Progenitor cell of endocrine pancreas (in vitro differentiated cells): ENCODE measurements around the gene GTF2IRD1. TPM values are rescaled to one million over a fixed set of nuclear protein-coding genes. Genes with fewer than 3 reads are reported as not detected.

ENCODE experiments used
- DNase-seq: peaks from one replicate; pipeline ENCODE4 v3.0.0; 2021; ENCODE audit warnings: low spot score; ENCODE audit not compliant: unreplicated experiment
- H3K27ac Mint-ChIP-seq: 2 replicates; pipeline ENCODE4 v1.8.0; 2021; ENCODE audit warnings: mild to moderate bottlenecking, moderate library complexity, mixed read lengths
- H3K27me3 Mint-ChIP-seq: 2 replicates; pipeline ENCODE4 v1.8.0; 2021; ENCODE audit warnings: mixed read lengths
- H3K36me3 Mint-ChIP-seq: 2 replicates; pipeline ENCODE4 v1.8.0; 2022; ENCODE audit warnings: mixed read lengths; ENCODE audit not compliant: insufficient read depth
- H3K4me1 Mint-ChIP-seq: 2 replicates; pipeline ENCODE4 v1.8.0; 2021; ENCODE audit warnings: low read depth, mixed read lengths
- H3K4me3 Mint-ChIP-seq: 2 replicates; pipeline ENCODE4 v1.8.0; 2021; ENCODE audit warnings: low read depth, mild to moderate bottlenecking, moderate library complexity, mixed read lengths
- H3K9me3 Mint-ChIP-seq: 2 replicates; pipeline ENCODE4 v1.8.0; 2021; ENCODE audit warnings: low read depth, mixed read lengths
- CTCF ChIP-seq: fragments of 200-600 bp; sonication (generic); IDR thresholded peaks from one replicate; pipeline ENCODE4 v1.5.0; 2021; ENCODE audit warnings: antibody characterized with exemption, mild to moderate bottlenecking; ENCODE audit not compliant: unreplicated experiment
- total RNA-seq: library from RNA; stranded (reverse); gene quantifications from 2 replicates; pipeline ENCODE4 v1.2.1, GENCODE V29; 2021

GTF2IRD1 gene
- total RNA-seq, 1 donor from 2014 or later: 60.7 TPM

- Mint-ChIP-seq H3K4me1 (no peaks in the 10 kb centered on the region), H3K36me3 (peaks cover 38% of the 10 kb centered on the region), H3K27me3 (no peaks in the 10 kb centered on the region), H3K4me3 (no peak overlapping the region), H3K9me3 (no peaks in the 10 kb centered on the region), H3K27ac (no peak overlapping the region)
- no peak for TF ChIP-seq CTCF
- no peak for DNase-seq
These were observed 64.3 kb downstream of the GTF2IRD1 start for GRCh38 chr7:74518041-74518440.

DNA sequence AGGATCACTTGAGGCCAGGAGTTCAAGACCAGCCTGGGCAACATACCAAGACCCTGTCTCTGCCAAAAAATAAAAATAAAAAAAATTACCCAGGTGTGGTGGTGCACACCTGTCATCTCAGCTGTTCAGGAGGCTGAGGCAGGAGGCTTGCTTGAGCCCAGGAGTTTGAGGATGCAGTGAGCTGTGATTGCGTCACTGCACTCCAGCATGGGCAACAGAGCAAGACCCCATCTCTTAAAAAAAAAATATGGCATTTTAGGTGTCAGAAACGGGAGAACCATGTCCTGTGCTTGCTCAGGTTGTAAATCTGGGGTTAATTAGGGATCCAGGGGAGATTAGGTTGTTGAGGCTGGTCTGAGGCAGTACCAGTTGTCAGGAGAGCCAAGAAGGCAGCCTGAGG, 64.9 kb downstream of the GTF2IRD1 start:
- H3K27me3 Mint-ChIP-seq: no peaks in the 10 kb centered on the region
- TF ChIP-seq CTCF: no peak
- no peak for DNase-seq
- no peaks in the 10 kb centered on the region for H3K4me1 Mint-ChIP-seq
- H3K27ac Mint-ChIP-seq: no peak overlapping the region
- no peak overlapping the region for H3K4me3 Mint-ChIP-seq
- H3K9me3 Mint-ChIP-seq: no peaks in the 10 kb centered on the region
- peaks cover 40% of the 10 kb centered on the region for H3K36me3 Mint-ChIP-seq

DNA sequence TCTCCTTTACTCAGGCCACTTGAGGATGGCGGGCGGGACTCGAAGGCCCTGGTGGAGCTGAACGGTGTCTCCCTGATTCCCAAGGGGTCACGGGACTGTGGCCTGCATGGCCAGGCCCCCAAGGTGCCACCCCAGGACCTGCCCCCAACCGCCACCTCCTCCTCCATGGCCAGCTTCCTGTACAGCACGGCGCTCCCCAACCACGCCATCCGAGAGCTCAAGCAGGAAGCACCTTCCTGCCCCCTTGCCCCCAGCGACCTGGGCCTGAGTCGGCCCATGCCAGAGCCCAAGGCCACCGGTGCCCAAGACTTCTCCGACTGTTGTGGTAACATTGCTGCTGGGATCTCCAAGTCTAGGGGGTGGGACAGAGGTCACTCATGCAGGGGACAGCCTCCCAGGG, 65.7 kb downstream of the GTF2IRD1 start:
- Mint-ChIP-seq H3K27me3 (no peaks in the 10 kb centered on the region), H3K27ac (no peak overlapping the region), H3K4me1 (no peaks in the 10 kb centered on the region), H3K4me3 (no peak overlapping the region), H3K9me3 (no peaks in the 10 kb centered on the region), H3K36me3 (peaks cover 43% of the 10 kb centered on the region)
- TF ChIP-seq CTCF: no peak
- DNase-seq: no peak

- H3K9me3 Mint-ChIP-seq: no peaks in the 10 kb centered on the region
- H3K4me1 Mint-ChIP-seq: no peaks in the 10 kb centered on the region
- no peak for TF ChIP-seq CTCF
- H3K36me3 Mint-ChIP-seq: peaks cover 39% of the 10 kb centered on the region
- no peak overlapping the region for H3K27ac Mint-ChIP-seq
- no peaks in the 10 kb centered on the region for H3K27me3 Mint-ChIP-seq
- no peak overlapping the region for H3K4me3 Mint-ChIP-seq
- DNase-seq: no peak
These were observed 68.1 kb downstream of the GTF2IRD1 start for GRCh38 chr7:74521855-74522254.

DNA sequence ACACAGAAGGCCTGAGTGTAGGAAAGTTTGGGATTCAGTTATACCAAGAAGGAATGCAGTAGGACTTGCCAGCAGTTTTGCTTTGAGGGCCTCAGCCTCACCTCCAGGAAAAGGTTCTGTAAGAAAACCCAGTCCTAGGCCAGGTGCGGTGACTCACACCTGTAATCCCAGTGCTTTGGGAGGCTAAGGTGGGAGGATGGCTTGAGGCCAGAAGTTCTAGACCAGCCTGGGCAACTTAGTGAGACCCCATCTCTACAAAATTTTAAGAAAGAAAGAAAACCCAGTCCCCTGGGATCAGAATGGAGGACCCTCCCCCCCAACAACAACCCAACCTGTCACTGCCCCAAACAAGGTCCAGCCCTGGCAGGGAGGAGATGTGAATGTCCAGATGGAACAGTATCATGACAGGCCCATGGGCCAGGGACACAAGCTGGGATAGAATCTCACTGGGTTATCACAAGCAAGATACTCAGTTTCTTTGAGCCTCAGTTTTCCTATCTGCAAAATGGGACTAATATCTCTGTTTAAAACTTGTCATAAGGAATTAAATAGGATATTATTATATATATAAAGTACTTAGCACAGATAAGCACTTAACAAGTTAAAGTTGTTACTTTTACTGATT, 68.7 kb downstream of the GTF2IRD1 start:
- DNase-seq: no peak
- Mint-ChIP-seq H3K27ac (no peak overlapping the region), H3K36me3 (peaks cover 40% of the 10 kb centered on the region), H3K9me3 (no peaks in the 10 kb centered on the region), H3K27me3 (no peaks in the 10 kb centered on the region), H3K4me1 (no peaks in the 10 kb centered on the region), H3K4me3 (no peak overlapping the region)
- TF ChIP-seq CTCF: no peak
